ENCODE results near the gene PNP. TPM values are rescaled to one million over a fixed set of nuclear protein-coding genes. Genes with fewer than 3 reads are reported as not detected.
A peak's percentile ranks its signal among the peaks of the same experiment; 100 is the strongest.
"Not testable (repeated sequence)": the region's sequence is repeated elsewhere in the genome, so short reads cannot be mapped to it uniquely, and the experiment has no call there.

Gene PNP
- total and polyA plus RNA-seq, 4 donors, result 21.9 to 56.5 (median 50.1) TPM

DNA sequence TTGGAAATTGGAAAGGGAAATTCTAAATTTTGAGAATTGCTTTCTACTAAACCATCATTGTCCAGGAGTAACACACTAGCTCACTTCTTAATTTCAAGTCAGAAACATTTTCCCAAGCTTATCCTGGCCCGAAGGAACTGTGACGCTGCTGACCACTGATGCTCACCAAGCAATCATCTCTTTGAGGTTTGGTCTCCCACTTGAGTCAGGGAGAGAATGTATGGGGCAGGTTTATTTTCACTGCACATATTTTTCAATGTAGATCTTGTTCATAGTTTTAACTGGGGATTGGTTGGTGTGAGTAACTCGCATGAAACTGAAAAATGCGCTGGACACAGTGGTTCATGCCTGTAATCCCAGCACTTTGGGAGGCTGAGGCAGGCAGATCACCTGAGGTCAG lies 23.3 kb downstream of the PNP start:
- H3K4me1 ChIP-seq (ENCODE audit: control insufficient read depth in 1 of 2, insufficient read depth in 2 of 2, low read length in 2 of 2), result no peaks in the 10 kb centered on the region
- no peak overlapping the region for H3K4me3 ChIP-seq (ENCODE audit: low read length in 2 of 2)
- no peak for ATAC-seq (ENCODE audit: low FRiP score)
- WGBS, 2 donors, result 90 to 94% methylated on average over 4 of the region's 4 CpGs
- peaks cover 0 to 2% of the 10 kb centered on the region in 2 donors for H3K27me3 ChIP-seq (ENCODE audit: control insufficient read depth in 1 of 2, insufficient read depth in 2 of 2, low read length in 1 of 2)
- H3K9me3 ChIP-seq (ENCODE audit: control insufficient read depth, low read length), result peaks cover 1% of the 10 kb centered on the region
- H3K27ac ChIP-seq (ENCODE audit: low read depth in 1 of 2, low read length in 2 of 2), result no peak overlapping the region
- intact Hi-C loops (cut with DNase I), result no loop called here
- DNase-seq, result no peak
- no peaks in the 10 kb centered on the region for H3K36me3 ChIP-seq (ENCODE audit: control insufficient read depth in 1 of 2, insufficient read depth in 2 of 2, low read length in 1 of 2)

DNA sequence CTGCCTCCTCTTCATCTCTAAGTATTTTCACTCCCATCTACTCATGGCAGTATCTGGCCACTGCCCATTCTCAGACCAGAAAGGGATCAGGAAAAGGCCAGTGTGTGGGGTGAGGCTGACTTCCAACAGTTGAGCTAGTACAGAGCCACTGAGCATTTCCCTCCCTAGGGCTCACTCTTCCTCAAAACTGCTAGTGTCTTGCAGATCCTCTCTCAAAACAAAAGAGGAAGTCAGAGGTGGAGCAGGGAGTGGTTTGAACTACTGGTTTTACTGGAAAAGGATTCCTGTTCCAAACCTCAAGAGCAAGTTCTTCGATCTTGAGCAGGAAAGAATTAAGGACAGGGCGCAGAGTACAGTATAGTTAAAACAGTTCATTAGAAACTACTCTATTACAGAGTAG lies 24.4 kb downstream of the PNP start:
- ATAC-seq (ENCODE audit: low FRiP score) (no peak), DNase-seq (peak in 1 of 2 donors; percentile 52)
- intact Hi-C loops (cut with DNase I), result no loop called here
- H3K27ac ChIP-seq (ENCODE audit: low read depth in 1 of 2, low read length in 2 of 2), result no peak overlapping the region
- WGBS, 2 donors, result 61 to 90% methylated on average over 2 of the region's 2 CpGs
- no peaks in the 10 kb centered on the region for H3K36me3 ChIP-seq (ENCODE audit: control insufficient read depth in 1 of 2, insufficient read depth in 2 of 2, low read length in 1 of 2)
- H3K4me3 ChIP-seq (ENCODE audit: low read length in 2 of 2), result no peak overlapping the region
- H3K27me3 ChIP-seq (ENCODE audit: control insufficient read depth in 1 of 2, insufficient read depth in 2 of 2, low read length in 1 of 2), result no peaks in the 10 kb centered on the region
- no peaks in the 10 kb centered on the region for H3K4me1 ChIP-seq (ENCODE audit: control insufficient read depth in 1 of 2, insufficient read depth in 2 of 2, low read length in 2 of 2)
- H3K9me3 ChIP-seq (ENCODE audit: control insufficient read depth, low read length), result peaks cover 1% of the 10 kb centered on the region

DNA sequence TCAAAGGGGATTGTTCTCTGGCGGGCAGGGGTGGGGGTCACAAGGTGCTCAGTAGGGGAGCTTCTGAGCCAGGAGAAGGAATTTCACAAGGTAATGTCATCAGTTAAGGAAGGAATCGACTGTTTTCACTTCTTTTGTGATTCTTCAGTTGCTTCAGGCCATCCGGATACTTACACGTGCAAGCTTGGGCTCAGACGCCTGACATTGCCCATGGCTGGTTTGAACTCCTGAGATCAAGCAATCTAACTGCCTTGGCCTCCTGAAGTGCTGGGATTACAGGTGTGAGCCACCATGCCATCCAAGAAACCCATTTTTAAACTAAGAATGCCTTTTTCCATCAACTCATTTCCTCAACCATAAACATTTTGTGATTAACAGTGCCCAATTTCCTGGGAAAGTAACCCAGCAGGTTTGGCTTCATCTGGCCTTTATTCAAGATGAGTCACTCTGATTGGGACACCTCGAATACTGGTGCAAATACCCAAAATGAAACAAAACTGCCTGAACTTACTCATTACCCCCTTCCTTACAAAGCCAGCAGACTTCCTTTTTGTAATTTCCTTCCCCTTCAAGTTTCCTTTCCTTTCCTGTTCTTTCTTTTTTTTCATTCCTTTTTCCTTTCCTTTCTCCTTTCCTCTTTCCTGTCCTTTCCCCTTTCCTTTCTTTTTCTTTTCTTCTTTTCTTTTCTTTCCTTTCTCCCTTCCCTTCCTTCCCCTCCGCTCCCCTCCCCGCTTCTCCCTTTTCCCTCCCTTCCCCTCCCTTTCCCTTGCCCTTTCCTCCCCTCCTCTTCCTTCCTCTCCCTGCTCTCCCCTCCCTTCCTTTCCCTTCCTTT lies 25.9 kb downstream of the PNP start:
- intact Hi-C loops (cut with DNase I), result no loop called here
- no peaks in the 10 kb centered on the region for H3K4me1 ChIP-seq (ENCODE audit: control insufficient read depth in 1 of 2, insufficient read depth in 2 of 2, low read length in 2 of 2)
- 70 to 78% methylated on average over 8 of the region's 8 CpGs for WGBS, 2 donors
- no peaks in the 10 kb centered on the region for H3K36me3 ChIP-seq (ENCODE audit: control insufficient read depth in 1 of 2, insufficient read depth in 2 of 2, low read length in 1 of 2)
- H3K4me3 ChIP-seq (ENCODE audit: low read length in 2 of 2), result no peak overlapping the region
- no peak for DNase-seq
- no peak for ATAC-seq (ENCODE audit: low FRiP score)
- no peaks in the 10 kb centered on the region for H3K27me3 ChIP-seq (ENCODE audit: control insufficient read depth in 1 of 2, insufficient read depth in 2 of 2, low read length in 1 of 2)
- H3K27ac ChIP-seq (ENCODE audit: low read depth in 1 of 2, low read length in 2 of 2), result no peak overlapping the region
- no peaks in the 10 kb centered on the region for H3K9me3 ChIP-seq (ENCODE audit: control insufficient read depth, low read length)

DNA sequence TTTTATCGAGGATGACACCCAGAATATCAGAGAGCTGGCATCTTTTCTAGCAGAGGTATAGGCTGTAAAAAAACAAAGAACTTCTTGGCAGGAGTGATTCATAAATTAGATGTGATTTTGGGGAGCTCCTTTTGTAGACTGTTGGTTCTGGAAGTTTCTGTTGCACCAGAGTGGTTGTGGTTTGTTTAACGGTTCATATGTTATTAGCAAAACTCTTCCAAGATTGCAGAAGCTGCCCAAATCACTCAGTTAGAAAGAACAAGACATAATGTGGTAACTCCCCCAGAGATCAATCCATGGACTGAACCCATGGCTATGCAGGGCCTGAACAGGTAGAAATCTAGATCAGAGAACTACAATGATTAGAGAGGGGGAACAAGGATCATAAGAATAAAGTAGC lies 29.4 kb downstream of the PNP start:
- H3K27ac ChIP-seq (ENCODE audit: low read depth in 1 of 2, low read length in 2 of 2), result no peak overlapping the region
- DNase-seq (no peak), ATAC-seq (ENCODE audit: low FRiP score) (no peak)
- no peaks in the 10 kb centered on the region for H3K4me1 ChIP-seq (ENCODE audit: control insufficient read depth in 1 of 2, insufficient read depth in 2 of 2, low read length in 2 of 2)
- H3K4me3 ChIP-seq (ENCODE audit: low read length in 2 of 2), result no peak overlapping the region
- no peaks in the 10 kb centered on the region for H3K27me3 ChIP-seq (ENCODE audit: control insufficient read depth in 1 of 2, insufficient read depth in 2 of 2, low read length in 1 of 2)
- no peaks in the 10 kb centered on the region for H3K36me3 ChIP-seq (ENCODE audit: control insufficient read depth in 1 of 2, insufficient read depth in 2 of 2, low read length in 1 of 2)
- 73 to 80% methylated on average over 2 of the region's 2 CpGs for WGBS, 2 donors
- no peaks in the 10 kb centered on the region for H3K9me3 ChIP-seq (ENCODE audit: control insufficient read depth, low read length)
- intact Hi-C loops (cut with DNase I), result no loop called here

DNA sequence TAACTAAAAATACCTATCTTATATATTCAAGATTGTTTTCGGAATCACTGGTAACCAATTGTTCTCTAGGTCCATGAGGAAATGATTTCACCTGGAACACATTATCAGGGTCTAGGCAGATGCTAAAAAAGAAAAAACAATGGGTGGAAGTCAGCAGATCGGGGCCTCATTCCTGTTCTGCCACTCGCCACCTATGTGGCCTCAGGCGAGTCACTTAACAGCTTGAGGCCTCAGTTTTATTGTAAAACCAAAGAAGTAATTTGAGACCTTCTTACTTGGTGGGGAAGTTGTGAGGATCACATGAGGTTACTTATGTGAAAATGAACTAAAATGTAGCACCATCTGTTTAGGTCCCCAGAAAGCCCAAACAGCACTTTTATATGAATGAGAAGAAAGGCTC lies 29.9 kb downstream of the PNP start:
- Histone ChIP-seq H3K4me1 (ENCODE audit: control insufficient read depth in 1 of 2, insufficient read depth in 2 of 2, low read length in 2 of 2) (no peaks in the 10 kb centered on the region), H3K4me3 (ENCODE audit: low read length in 2 of 2) (no peak overlapping the region), H3K9me3 (ENCODE audit: control insufficient read depth, low read length) (no peaks in the 10 kb centered on the region), H3K27me3 (ENCODE audit: control insufficient read depth in 1 of 2, insufficient read depth in 2 of 2, low read length in 1 of 2) (no peaks in the 10 kb centered on the region), H3K36me3 (ENCODE audit: control insufficient read depth in 1 of 2, insufficient read depth in 2 of 2, low read length in 1 of 2) (no peaks in the 10 kb centered on the region), H3K27ac (ENCODE audit: low read depth in 1 of 2, low read length in 2 of 2) (no peak overlapping the region)
- ATAC-seq (ENCODE audit: low FRiP score) (no peak), DNase-seq (no peak)
- WGBS, 2 donors, result 61 to 63% methylated on average over 4 of the region's 4 CpGs
- intact Hi-C loops (cut with DNase I), result no loop called here

DNA sequence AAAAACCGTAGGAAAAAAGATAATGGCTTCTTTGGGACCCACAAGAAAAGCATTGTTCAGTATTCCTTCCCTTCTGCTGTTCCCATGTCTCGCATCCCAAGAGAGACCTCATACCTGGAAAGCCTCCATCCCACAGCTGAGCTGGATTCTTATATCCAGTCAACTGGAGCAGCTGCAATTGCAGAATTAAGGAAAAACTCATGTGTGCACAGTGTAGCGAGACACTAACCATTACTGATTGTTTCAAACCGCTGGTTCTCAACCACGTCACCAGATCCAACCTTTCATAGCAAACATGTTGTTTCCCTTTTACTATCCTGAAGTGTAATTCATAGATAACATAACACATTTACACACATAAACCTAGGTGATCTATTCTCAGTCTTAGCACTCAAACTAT lies 30.7 kb downstream of the PNP start:
- intact Hi-C loops (cut with DNase I), result no loop called here
- DNase-seq, result no peak
- H3K4me1 ChIP-seq (ENCODE audit: control insufficient read depth in 1 of 2, insufficient read depth in 2 of 2, low read length in 2 of 2), result no peaks in the 10 kb centered on the region
- no peaks in the 10 kb centered on the region for H3K36me3 ChIP-seq (ENCODE audit: control insufficient read depth in 1 of 2, insufficient read depth in 2 of 2, low read length in 1 of 2)
- WGBS, 2 donors, result 83 to 85% methylated on average over 5 of the region's 5 CpGs
- H3K4me3 ChIP-seq (ENCODE audit: low read length in 2 of 2), result no peak overlapping the region
- no peaks in the 10 kb centered on the region for H3K9me3 ChIP-seq (ENCODE audit: control insufficient read depth, low read length)
- no peak for ATAC-seq (ENCODE audit: low FRiP score)
- H3K27me3 ChIP-seq (ENCODE audit: control insufficient read depth in 1 of 2, insufficient read depth in 2 of 2, low read length in 1 of 2), result no peaks in the 10 kb centered on the region
- no peak overlapping the region for H3K27ac ChIP-seq (ENCODE audit: low read depth in 1 of 2, low read length in 2 of 2)

DNA sequence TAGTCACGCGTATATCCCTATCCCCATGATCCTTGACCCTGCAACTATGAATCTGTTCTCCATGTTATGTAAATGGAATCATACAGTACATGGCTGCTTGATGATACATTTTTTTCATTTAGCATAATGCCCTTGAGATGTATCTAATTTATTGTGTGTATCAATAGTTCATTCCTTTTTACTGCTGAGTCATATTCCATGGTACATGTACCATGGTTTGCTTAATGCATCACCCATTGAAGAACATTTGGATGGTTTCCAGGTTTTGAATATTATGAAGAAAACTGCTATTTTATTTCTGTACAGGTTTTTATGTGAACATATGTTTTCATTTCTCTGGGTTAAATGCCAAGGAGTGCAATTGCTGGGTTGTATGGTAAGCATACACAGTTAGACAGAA lies 32.1 kb downstream of the PNP start:
- Histone ChIP-seq H3K36me3 (ENCODE audit: control insufficient read depth in 1 of 2, insufficient read depth in 2 of 2, low read length in 1 of 2) (no peaks in the 10 kb centered on the region), H3K9me3 (ENCODE audit: control insufficient read depth, low read length) (no peaks in the 10 kb centered on the region), H3K27me3 (ENCODE audit: control insufficient read depth in 1 of 2, insufficient read depth in 2 of 2, low read length in 1 of 2) (no peaks in the 10 kb centered on the region), H3K4me3 (ENCODE audit: low read length in 2 of 2) (no peak overlapping the region), H3K4me1 (ENCODE audit: control insufficient read depth in 1 of 2, insufficient read depth in 2 of 2, low read length in 2 of 2) (no peaks in the 10 kb centered on the region), H3K27ac (ENCODE audit: low read depth in 1 of 2, low read length in 2 of 2) (no peak overlapping the region)
- intact Hi-C loops (cut with DNase I), result no loop called here
- WGBS, 2 donors, result 94 to 98% methylated on average over 2 of the region's 2 CpGs
- ATAC-seq (ENCODE audit: low FRiP score) (no peak), DNase-seq (no peak)

DNA sequence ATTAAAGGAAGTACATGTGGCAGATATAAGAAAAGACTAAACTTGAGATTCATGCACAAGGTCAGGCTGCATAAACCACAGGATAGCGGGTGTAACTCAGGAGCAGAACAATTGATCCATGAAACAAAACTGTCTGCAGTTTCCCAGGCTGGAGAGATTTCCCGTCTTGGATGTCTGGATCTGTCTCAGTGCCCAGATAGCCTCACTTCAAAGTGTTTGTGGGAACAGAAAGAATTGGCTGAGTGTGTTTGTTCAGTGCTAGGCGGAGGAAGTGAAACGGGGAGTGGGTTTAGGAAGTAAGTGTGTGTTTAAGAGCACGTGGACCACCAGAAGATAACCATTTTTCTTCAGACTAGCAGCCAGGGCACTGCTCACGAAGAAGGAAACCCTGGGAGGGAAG lies 34.7 kb downstream of the PNP start:
- no peak for ATAC-seq (ENCODE audit: low FRiP score)
- no peak overlapping the region for H3K27ac ChIP-seq (ENCODE audit: low read depth in 1 of 2, low read length in 2 of 2)
- H3K9me3 ChIP-seq (ENCODE audit: control insufficient read depth, low read length), result no peaks in the 10 kb centered on the region
- H3K27me3 ChIP-seq (ENCODE audit: control insufficient read depth in 1 of 2, insufficient read depth in 2 of 2, low read length in 1 of 2), result no peaks in the 10 kb centered on the region
- DNase-seq, result no peak
- H3K36me3 ChIP-seq (ENCODE audit: control insufficient read depth in 1 of 2, insufficient read depth in 2 of 2, low read length in 1 of 2), result no peaks in the 10 kb centered on the region
- intact Hi-C loops (cut with DNase I), result no loop called here
- 20 to 35% methylated on average over 6 of the region's 6 CpGs for WGBS, 2 donors
- no peaks in the 10 kb centered on the region for H3K4me1 ChIP-seq (ENCODE audit: control insufficient read depth in 1 of 2, insufficient read depth in 2 of 2, low read length in 2 of 2)
- no peak overlapping the region for H3K4me3 ChIP-seq (ENCODE audit: low read length in 2 of 2)

DNA sequence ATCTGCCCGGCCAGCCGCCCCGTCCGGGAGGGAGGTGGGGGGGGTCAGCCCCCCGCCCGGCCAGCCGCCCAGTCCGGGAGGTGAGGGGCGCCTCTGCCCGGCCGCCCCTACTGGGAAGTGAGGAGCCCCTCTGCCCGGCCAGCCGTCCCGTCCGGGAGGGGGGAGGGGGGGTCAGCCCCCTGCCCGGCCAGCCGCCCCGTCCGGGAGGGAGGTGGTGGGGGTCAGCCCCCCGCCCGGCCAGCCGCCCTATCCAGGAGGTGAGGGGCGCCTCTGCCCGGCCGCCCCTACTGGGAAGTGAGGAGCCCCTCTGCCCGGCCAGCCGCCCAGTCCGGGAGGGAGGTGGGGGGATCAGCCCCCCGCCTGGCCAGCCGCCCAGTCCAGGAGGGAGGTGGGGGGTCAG lies 37.1 kb downstream of the PNP start:
- H3K36me3 ChIP-seq (ENCODE audit: control insufficient read depth in 1 of 2, insufficient read depth in 2 of 2, low read length in 1 of 2); H3K27me3 ChIP-seq (ENCODE audit: control insufficient read depth in 1 of 2, insufficient read depth in 2 of 2, low read length in 1 of 2); H3K9me3 ChIP-seq (ENCODE audit: control insufficient read depth, low read length); ATAC-seq (ENCODE audit: low FRiP score); H3K4me3 ChIP-seq (ENCODE audit: low read length in 2 of 2); DNase-seq; H3K27ac ChIP-seq (ENCODE audit: low read depth in 1 of 2, low read length in 2 of 2); intact Hi-C loops (cut with DNase I); H3K4me1 ChIP-seq (ENCODE audit: control insufficient read depth in 1 of 2, insufficient read depth in 2 of 2, low read length in 2 of 2): not testable (repeated sequence)
- WGBS, 2 donors, result 93 to 96% methylated on average over 3 to 30 of the region's 30 CpGs
